Fibroblast of pulmonary artery (primary cell): ENCODE data around the gene BEAN1.
"Not testable (repeated sequence)": the region's sequence is repeated elsewhere in the genome, so short reads cannot be mapped to it uniquely, and the experiment has no call there.

Experiments
- DNase-seq: peaks from one replicate; pipeline ENCODE4 v3.0.0-alpha.2; 2010; ENCODE audit warnings: low read depth
- H3K4me3 ChIP-seq: replicated peaks from 2 replicates; pipeline ENCODE4 v1.5.1; 2011; ENCODE audit warnings: low read depth, mild to moderate bottlenecking, control low read depth, low read length, moderate library complexity
- CTCF ChIP-seq: IDR thresholded peaks from 2 replicates; pipeline ENCODE4 v1.5.1; 2011; ENCODE audit warnings: mild to moderate bottlenecking, control low read depth, low read length, inconsistent platforms; ENCODE audit errors: missing control alignments

The BEAN1 gene

GRCh38 chr16:66490774-66491715 is 64.0 kb downstream of the BEAN1 start:
- no peak for TF ChIP-seq CTCF
- no peak for DNase-seq
- no peak overlapping the region for H3K4me3 ChIP-seq

GRCh38 chr16:66491716-66492064 is 64.6 kb downstream of the BEAN1 start:
- no peak for TF ChIP-seq CTCF
- DNase-seq = no peak

GRCh38 chr16:66493490-66494401 is 66.7 kb downstream of the BEAN1 start:
- no peak overlapping the region for H3K4me3 ChIP-seq
- no peak for DNase-seq
- no peak for TF ChIP-seq CTCF

More at GRCh38 chr16:66491716-66492064, 64.6 kb downstream of the BEAN1 start:
- H3K4me3 ChIP-seq = no peak overlapping the region

- H3K4me3 ChIP-seq = no peak overlapping the region
- DNase-seq = no peak
- no peak for TF ChIP-seq CTCF
Measured at GRCh38 chr16:66494916-66495315, 67.8 kb downstream of the BEAN1 start.

- no peak for TF ChIP-seq CTCF
- no peak for DNase-seq
Measured at GRCh38 chr16:66495440-66495839, 68.3 kb downstream of the BEAN1 start.

GRCh38 chr16:66496226-66496625 is 69.1 kb downstream of the BEAN1 start:
- not testable (repeated sequence) for DNase-seq, H3K4me3 ChIP-seq

More at GRCh38 chr16:66495440-66495839, 68.3 kb downstream of the BEAN1 start:
- no peak overlapping the region for H3K4me3 ChIP-seq

- not testable (repeated sequence) for DNase-seq
Measured at GRCh38 chr16:66497921-66498320, 70.8 kb downstream of the BEAN1 start.

GRCh38 chr16:66501563-66501962 is 74.5 kb downstream of the BEAN1 start:
- not testable (repeated sequence) for DNase-seq, H3K4me3 ChIP-seq

More at GRCh38 chr16:66497921-66498320, 70.8 kb downstream of the BEAN1 start:
- not testable (repeated sequence) for H3K4me3 ChIP-seq
